DOHH2 (cell line): ENCODE results near the gene FHL1.

ENCODE experiments used
- H3F3A ChIP-seq: fragments of 200-600 bp; sonication (generic), shearing (Covaris generic); 2 replicates; pipeline ENCODE4 v1.6.0; 2016; ENCODE audit warnings: antibody characterized with exemption, mild to moderate bottlenecking; ENCODE audit not compliant: control insufficient read depth, insufficient read depth
- H3K27ac ChIP-seq: fragments of 200-600 bp; sonication (generic); 2 replicates; pipeline ENCODE4 v1.5.1; 2014; ENCODE audit warnings: low read depth, mild to moderate bottlenecking, low read length, moderate library complexity
- H3K27me3 ChIP-seq: fragments of 200-600 bp; sonication (generic); 2 replicates; pipeline ENCODE4 v1.6.1; 2014; ENCODE audit warnings: mild to moderate bottlenecking, low read length, mixed read lengths; ENCODE audit not compliant: control insufficient read depth
- H3K36me3 ChIP-seq: fragments of 200-600 bp; sonication (generic); 2 replicates; pipeline ENCODE4 v1.6.1; 2014; ENCODE audit warnings: mild to moderate bottlenecking, low read length, moderate library complexity, mixed read lengths; ENCODE audit not compliant: control insufficient read depth
- H3K4me1 ChIP-seq: fragments of 200-600 bp; sonication (generic); 2 replicates; pipeline ENCODE4 v1.6.1; 2014; ENCODE audit warnings: mild to moderate bottlenecking, low read length, mixed read lengths; ENCODE audit not compliant: control insufficient read depth
- H3K4me2 ChIP-seq: fragments of 200-600 bp; sonication (generic); 2 replicates; pipeline ENCODE4 v1.6.0; 2014; ENCODE audit warnings: mild to moderate bottlenecking, low read length, moderate library complexity
- H3K4me3 ChIP-seq: fragments of 200-600 bp; sonication (generic); 2 replicates; pipeline ENCODE4 v1.5.1; 2014; ENCODE audit warnings: mild to moderate bottlenecking, low read length, mixed read lengths
- H3K79me2 ChIP-seq: fragments of 200-600 bp; sonication (generic); 2 replicates; pipeline ENCODE4 v1.6.1; 2014; ENCODE audit warnings: mild to moderate bottlenecking, low read length, mixed read lengths; ENCODE audit not compliant: control insufficient read depth
- H3K9me2 ChIP-seq: fragments of 200-600 bp; sonication (generic); replicated peaks from 2 replicates; pipeline ENCODE4 v1.6.1; 2014; ENCODE audit warnings: mild to moderate bottlenecking, low read length, mixed read lengths; ENCODE audit not compliant: control insufficient read depth
- H3K9me3 ChIP-seq: fragments of 200-600 bp; sonication (generic); 2 replicates; pipeline ENCODE4 v1.6.1; 2014; ENCODE audit warnings: antibody characterized with exemption, low read length, mixed read lengths; ENCODE audit not compliant: control insufficient read depth, insufficient read depth
- H4K20me1 ChIP-seq: fragments of 200-600 bp; sonication (generic); 2 replicates; pipeline ENCODE4 v1.6.0; 2014; ENCODE audit warnings: low read depth, mild to moderate bottlenecking, antibody characterized with exemption, low read length, moderate library complexity; ENCODE audit not compliant: control insufficient read depth, insufficient read depth
- EZH2phosphoT487 ChIP-seq: fragments of 200-600 bp; sonication (generic); IDR thresholded peaks from 2 replicates; pipeline ENCODE4 v1.6.1; 2017; ENCODE audit warnings: borderline replicate concordance, mild to moderate bottlenecking, antibody characterized with exemption, low read length, moderate library complexity, mixed read lengths
- TF ChIP-seq, protein P1 (sequence below): fragments of 200-600 bp; sonication (generic); IDR thresholded peaks from one replicate; pipeline ENCODE4 v1.5.1; 2014; ENCODE audit warnings: antibody characterized with exemption, mild to moderate bottlenecking, low read depth, low read length; ENCODE audit not compliant: poor library complexity, severe bottlenecking

Gene FHL1

DNA sequence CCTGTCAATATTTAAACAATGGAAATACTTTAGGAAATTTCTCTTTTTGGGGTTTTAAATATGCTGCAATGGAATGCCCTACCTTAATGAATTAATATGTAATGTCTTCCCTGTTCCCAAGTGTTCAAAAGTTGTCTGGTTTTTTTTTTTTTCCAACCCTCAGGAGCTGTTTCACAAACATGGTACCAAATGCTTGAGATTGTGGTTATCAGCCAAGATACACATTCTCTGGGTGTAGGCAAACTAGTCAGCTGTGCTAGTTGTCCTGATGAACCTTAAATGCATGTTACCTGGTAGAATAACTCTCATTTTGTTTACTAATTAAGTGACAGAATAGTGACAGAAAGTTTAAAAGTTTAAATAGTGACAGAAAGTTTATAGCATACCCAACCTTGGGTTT lies 50.7 kb downstream of the FHL1 start:
- Histone ChIP-seq H3F3A (no peaks in the 10 kb centered on the region), H3K27ac (no peak overlapping the region), H3K36me3 (no peaks in the 10 kb centered on the region), H3K4me1 (no peaks in the 10 kb centered on the region), H3K4me3 (no peak overlapping the region), H3K79me2 (no peaks in the 10 kb centered on the region), H3K4me2 (no peak overlapping the region), H3K9me3 (no peaks in the 10 kb centered on the region), H3K9me2 (no peaks in the 10 kb centered on the region), H4K20me1 (no peaks in the 10 kb centered on the region), H3K27me3 (peaks cover 2% of the 10 kb centered on the region; the same call in 1 of the 2 replicates)
- TF ChIP-seq, protein P1, sequence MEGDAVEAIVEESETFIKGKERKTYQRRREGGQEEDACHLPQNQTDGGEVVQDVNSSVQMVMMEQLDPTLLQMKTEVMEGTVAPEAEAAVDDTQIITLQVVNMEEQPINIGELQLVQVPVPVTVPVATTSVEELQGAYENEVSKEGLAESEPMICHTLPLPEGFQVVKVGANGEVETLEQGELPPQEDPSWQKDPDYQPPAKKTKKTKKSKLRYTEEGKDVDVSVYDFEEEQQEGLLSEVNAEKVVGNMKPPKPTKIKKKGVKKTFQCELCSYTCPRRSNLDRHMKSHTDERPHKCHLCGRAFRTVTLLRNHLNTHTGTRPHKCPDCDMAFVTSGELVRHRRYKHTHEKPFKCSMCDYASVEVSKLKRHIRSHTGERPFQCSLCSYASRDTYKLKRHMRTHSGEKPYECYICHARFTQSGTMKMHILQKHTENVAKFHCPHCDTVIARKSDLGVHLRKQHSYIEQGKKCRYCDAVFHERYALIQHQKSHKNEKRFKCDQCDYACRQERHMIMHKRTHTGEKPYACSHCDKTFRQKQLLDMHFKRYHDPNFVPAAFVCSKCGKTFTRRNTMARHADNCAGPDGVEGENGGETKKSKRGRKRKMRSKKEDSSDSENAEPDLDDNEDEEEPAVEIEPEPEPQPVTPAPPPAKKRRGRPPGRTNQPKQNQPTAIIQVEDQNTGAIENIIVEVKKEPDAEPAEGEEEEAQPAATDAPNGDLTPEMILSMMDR = no peak
- TF ChIP-seq EZH2phosphoT487 = no peak

DNA sequence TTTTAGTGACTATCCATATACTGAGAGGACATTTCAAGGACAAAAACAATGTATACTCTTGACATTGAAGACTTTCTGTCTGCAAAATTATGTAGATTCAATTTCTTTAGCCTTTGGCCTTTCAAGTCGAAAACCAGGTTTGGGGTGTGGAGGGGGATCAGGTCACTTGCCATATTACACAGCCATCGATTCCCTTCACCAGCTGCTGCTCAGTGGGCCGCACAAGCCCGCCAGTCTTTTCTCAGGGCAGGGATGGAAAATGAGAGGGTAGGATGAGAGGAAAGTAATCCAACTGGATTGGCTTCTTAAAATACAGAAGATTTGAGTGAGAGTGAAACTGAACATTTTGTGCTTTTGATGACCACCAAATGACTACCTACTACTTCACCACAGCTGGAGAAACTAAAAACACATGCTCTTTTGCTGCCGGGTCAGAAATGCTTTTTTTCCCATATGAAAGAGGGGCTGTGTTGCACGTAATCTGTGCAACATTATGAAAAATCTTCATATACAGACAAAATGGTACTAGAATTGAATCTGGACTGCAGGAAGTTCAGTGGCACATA lies 51.4 kb downstream of the FHL1 start:
- Histone ChIP-seq H3K4me1 (no peaks in the 10 kb centered on the region), H3K27me3 (peaks cover 5% of the 10 kb centered on the region; the same call in 1 of the 2 replicates), H3K27ac (no peak overlapping the region), H4K20me1 (no peaks in the 10 kb centered on the region), H3K9me2 (no peaks in the 10 kb centered on the region), H3K4me3 (no peak overlapping the region), H3K9me3 (no peaks in the 10 kb centered on the region), H3K4me2 (no peak overlapping the region), H3K36me3 (no peaks in the 10 kb centered on the region), H3K79me2 (no peaks in the 10 kb centered on the region), H3F3A (no peaks in the 10 kb centered on the region)
- no peak for TF ChIP-seq EZH2phosphoT487
- TF ChIP-seq, protein P1 = no peak

GRCh38 chrX:136199365-136199764 lies 52.0 kb downstream of the FHL1 start:
- Histone ChIP-seq H4K20me1 (no peaks in the 10 kb centered on the region), H3K4me1 (no peaks in the 10 kb centered on the region), H3K36me3 (no peaks in the 10 kb centered on the region), H3K27ac (no peak overlapping the region), H3K9me2 (no peaks in the 10 kb centered on the region), H3F3A (no peaks in the 10 kb centered on the region), H3K27me3 (peaks cover 6% of the 10 kb centered on the region; the same call in 1 of the 2 replicates), H3K79me2 (no peaks in the 10 kb centered on the region), H3K9me3 (no peaks in the 10 kb centered on the region), H3K4me2 (no peak overlapping the region), H3K4me3 (no peak overlapping the region)
- TF ChIP-seq, protein P1 = no peak
- TF ChIP-seq EZH2phosphoT487 = no peak
